HepG2 (cell line): ENCODE results near the gene PHACTR1. TPM values are rescaled to one million over a fixed set of nuclear protein-coding genes. Genes with fewer than 3 reads are reported as not detected.

Experiments used
- ATAC-seq: fragments of 200-7000 bp; cut with Tn5 transposase; 3 replicates; pipeline ENCODE4 v1.9.1; 2020; ENCODE audit warnings: mild to moderate bottlenecking, moderate library complexity
- BruUV-seq: library from RNA; stranded (reverse); fragments of 400-500 nt; replicated peaks from 2 replicates; lab custom pipeline; 2021; lab: Mats Ljungman, UMichigan
- CTCF ChIA-PET: fragments of 300-600 bp; formaldehyde crosslinking; extraction: SDS; loops from one replicate; lab custom pipeline; 2021; ENCODE audit warnings: low total read pairs, inconsistent platforms, low intra/inter-chr PET ratio; lab: Yijun Ruan, JAX
- POLR2A ChIA-PET: fragments of 350-600 bp; sonication (Branson Sonifier 250); formaldehyde crosslinking; loops from one replicate; lab custom pipeline; 2020; ENCODE audit warnings: antibody characterized with exemption, inconsistent platforms; lab: Yijun Ruan, JAX
- DNase-seq: peaks from one replicate; pipeline ENCODE4 v3.0.0-alpha.2; 2015; ENCODE audit warnings: low spot score
- FAIRE-seq: peaks from 3 replicates; lab custom pipeline; 2011; peaks lifted over from hg19 to GRCh38; lab: Jason Lieb, UNC
- H2AFZ ChIP-seq: one replicate; pipeline ENCODE4 v1.6.1; 2011; ENCODE audit warnings: low read length, inconsistent platforms
- H3K27ac ChIP-seq: fragments of 300-600 bp; 3 replicates; pipeline ENCODE4 v1.8.0; 2011; ENCODE audit warnings: mixed run types, mild to moderate bottlenecking, mixed read lengths, low read length, inconsistent platforms; ENCODE audit not compliant: insufficient read depth; ENCODE audit errors: extremely low read length
- H3K27me3 ChIP-seq, 2 experiments: fragments of 200-600 bp in 1 of 2; 2 replicates in 1 of 2; 3 replicates in 1 of 2; pipeline versions ENCODE4 v1.6.0 to v1.8.0; 2011; ENCODE audit warnings: low read length in 2 of 2, mild to moderate bottlenecking in 2 of 2, moderate library complexity in 2 of 2, inconsistent platforms in 1 of 2; ENCODE audit not compliant: insufficient read depth in 2 of 2, control insufficient read depth in 1 of 2
- H3K36me3 ChIP-seq, 2 experiments: fragments of 200-600 bp in 1 of 2; replicated peaks in 1 of 2; 2 replicates in 1 of 2; 3 replicates in 1 of 2; pipeline versions ENCODE4 v1.5.1 to v1.8.0; 2011; ENCODE audit warnings: low read length in 2 of 2, inconsistent platforms in 1 of 2; ENCODE audit not compliant: insufficient read depth in 2 of 2, control insufficient read depth in 1 of 2
- H3K4me1 ChIP-seq: 2 replicates; pipeline ENCODE4 v1.5.1; 2012; ENCODE audit warnings: low read length, inconsistent platforms; ENCODE audit not compliant: insufficient read depth
- H3K4me2 ChIP-seq: 2 replicates; pipeline ENCODE4 v1.6.0; 2011; ENCODE audit warnings: low read depth, low read length, inconsistent platforms
- H3K4me3 ChIP-seq, 3 experiments: fragments of 200-600 bp in 1 of 3; sonication (generic), shearing (Covaris generic) in 1 of 3; replicated peaks in 1 of 3; 2 replicates each; pipeline ENCODE4 v1.5.1; 2011 to 2016; ENCODE audit warnings: low read length in 3 of 3, inconsistent platforms in 2 of 3, low read depth in 2 of 3, mild to moderate bottlenecking in 2 of 3, control low read depth in 1 of 3, mixed read lengths in 1 of 3; ENCODE audit not compliant: insufficient read depth in 1 of 3
- H3K79me2 ChIP-seq: one replicate; pipeline ENCODE4 v1.6.1; 2011; ENCODE audit warnings: low read length, inconsistent platforms; ENCODE audit not compliant: insufficient read depth
- H3K9ac ChIP-seq: 2 replicates; pipeline ENCODE4 v1.6.0; 2011; ENCODE audit warnings: mild to moderate bottlenecking, low read depth, low read length, inconsistent platforms; ENCODE audit not compliant: insufficient read depth
- H3K9me3 ChIP-seq: 2 replicates; pipeline ENCODE4 v1.5.1; 2012; ENCODE audit warnings: mild to moderate bottlenecking, low read length
- H4K20me1 ChIP-seq: 2 replicates; pipeline ENCODE4 v1.6.0; 2011; ENCODE audit warnings: inconsistent platforms, mild to moderate bottlenecking, low read length, moderate library complexity; ENCODE audit not compliant: insufficient read depth
- HNF1B ChIP-seq: sonication (generic); formaldehyde crosslinking; IDR thresholded peaks from 2 replicates; pipeline ENCODE4 v1.5.1; 2020; ENCODE audit warnings: mild to moderate bottlenecking, moderate library complexity, missing genetic modification reagents
- HOXD1 ChIP-seq: sonication (generic); formaldehyde crosslinking; IDR thresholded peaks from 2 replicates; pipeline ENCODE4 v1.5.0; 2020; ENCODE audit warnings: missing genetic modification reagents
- IRF9 ChIP-seq: sonication (generic); formaldehyde crosslinking; IDR thresholded peaks from 2 replicates; pipeline ENCODE4 v1.8.0; 2022; ENCODE audit warnings: missing genetic modification reagents, mild to moderate bottlenecking, borderline replicate concordance
- IRX3 ChIP-seq: sonication (generic); formaldehyde crosslinking; IDR thresholded peaks from 2 replicates; pipeline ENCODE4 v1.8.1; 2023; ENCODE audit warnings: mild to moderate bottlenecking, low read depth, missing genetic modification reagents, borderline replicate concordance
- SRSF1 ChIP-seq: fragments of 200-400 bp; formaldehyde crosslinking; optimal IDR thresholded peaks from 2 replicates; pipeline ENCODE3; 2017; ENCODE audit warnings: mild to moderate bottlenecking, low read depth, low read length, moderate library complexity
- TIGD3 ChIP-seq: sonication (generic); formaldehyde crosslinking; IDR thresholded peaks from 2 replicates; pipeline ENCODE4 v1.5.1; 2020; ENCODE audit warnings: mild to moderate bottlenecking, missing genetic modification reagents, borderline replicate concordance
- TOPORS ChIP-seq: sonication (generic); formaldehyde crosslinking; IDR thresholded peaks from 2 replicates; pipeline ENCODE4 v1.8.0; 2023; ENCODE audit warnings: mild to moderate bottlenecking, missing genetic modification reagents
- YEATS4 ChIP-seq: sonication (generic); formaldehyde crosslinking; IDR thresholded peaks from 2 replicates; pipeline ENCODE4 v1.4.0; 2020; ENCODE audit warnings: missing genetic modification reagents, borderline replicate concordance
- ZNF232 ChIP-seq: sonication (generic); formaldehyde crosslinking; IDR thresholded peaks from 2 replicates; pipeline ENCODE4 v1.4.0; 2020; ENCODE audit warnings: missing genetic modification reagents, borderline replicate concordance
- ZNF724P ChIP-seq: sonication (generic); formaldehyde crosslinking; IDR thresholded peaks from 2 replicates; pipeline ENCODE4 v1.8.0; 2022; ENCODE audit warnings: missing genetic modification reagents, borderline replicate concordance
- WGBS: methylation state at CpG from one replicate; pipeline ENCODE4 v1.1.6; 2017; ENCODE audit warnings: low lambda C conversion rate; 5-methylcytosine and 5-hydroxymethylcytosine counted together
- in situ Hi-C: cut with HindIII; loops from 2 replicates; pipeline ENCODE4 v1.10.0; 2017; ENCODE audit warnings: low pct_unique_long_range_greater_than_20kb; ENCODE audit not compliant: extremely low pct_ligation_motif_present
- intact Hi-C: fragments of 100-400 bp; cut with micrococcal nuclease; formaldehyde crosslinking; loops from one replicate; pipeline ENCODE4 v1.10.0; 2022; ENCODE audit not compliant: unreplicated experiment
- polyA plus RNA-seq, 8 experiments: library from polyadenylated mRNA; depleted of rRNA in 3 of 8; stranded (reverse) in 7 of 8; unstranded in 1 of 8; fragments of >200 nt; fragmentation: Illumina TruSeq in 4 of 8; extraction: Trizol in 4 of 8; gene quantifications; 2 replicates each; pipeline versions ENCODE4 v1.2.1 to v1.2.3, GENCODE V29; 2011 to 2016; ENCODE audit warnings: low read depth in 4 of 8, missing spikeins in 1 of 8, mixed read lengths in 1 of 8; ENCODE audit not compliant: insufficient read depth in 1 of 8
- total RNA-seq, 5 experiments: library from RNA; depleted of rRNA; stranded (reverse); fragments of >200 nt; fragmentation: Illumina TruSeq; extraction: Trizol; gene quantifications; 2 replicates each; pipeline ENCODE4 v1.2.3, GENCODE V29; 2016; ENCODE audit warnings: low read depth in 1 of 5
- TF ChIP-seq, protein P1 (sequence below): sonication (generic); formaldehyde crosslinking; conservative IDR thresholded peaks from 2 replicates; pipeline ENCODE4 v1.4.0; 2020; ENCODE audit warnings: missing genetic modification reagents
- TF ChIP-seq, protein P2 (sequence below): sonication (generic); formaldehyde crosslinking; IDR thresholded peaks from 2 replicates; pipeline ENCODE4 v1.5.1; 2020; ENCODE audit warnings: mild to moderate bottlenecking, missing genetic modification reagents

The PHACTR1 gene
- total and polyA plus RNA-seq, 2 of the 13 experiments (the other 11 are each of a cell fraction or from before 2014, with no cell fraction given), result 0.09 TPM; not detected in 1

GRCh38 chr6:13294499-13295069 is 578.0 kb downstream of the PHACTR1 start (continued):
- TF ChIP-seq SRSF1 (no peak), IRX3 (CRISPR knock-in tag) (no peak)

DNA sequence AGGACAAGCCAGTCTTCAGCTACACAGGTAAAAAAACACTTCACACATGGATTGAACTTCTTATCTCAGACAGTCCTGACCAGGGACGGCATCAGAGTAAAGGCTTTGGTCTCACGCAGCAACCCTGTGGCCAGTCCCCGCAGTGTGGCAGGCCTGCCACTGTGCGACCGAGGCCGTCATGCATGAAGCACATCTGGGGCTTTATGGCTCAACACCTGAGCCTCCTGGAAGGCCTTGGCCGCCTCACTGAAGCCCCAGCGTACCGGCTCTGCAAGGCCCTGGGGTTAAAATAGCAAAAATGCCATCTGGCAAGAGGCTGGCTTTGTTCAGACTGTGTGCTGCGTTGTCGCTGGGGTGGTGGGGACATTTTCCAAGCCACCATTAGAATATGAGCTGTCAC is 579.0 kb downstream of the PHACTR1 start:
- no peaks in the 10 kb centered on the region for H4K20me1 ChIP-seq
- peaks cover 22 to 45% of the 10 kb centered on the region in 2 experiments for H3K36me3 ChIP-seq
- 100% methylated on average over 8 of the region's 11 CpGs for WGBS
- POLR2A ChIA-PET, result no interaction called here
- CTCF ChIA-PET, result no interaction called here
- no TSS peak for BruUV-seq
- H3K9ac ChIP-seq, result no peak overlapping the region
- DNase-seq (no peak), ATAC-seq (no peak), FAIRE-seq (no peak)
- no peak overlapping the region for H3K4me2 ChIP-seq
- intact Hi-C loops (no loop called here), in situ Hi-C loops (no loop called here)
- H3K27ac ChIP-seq, result no peak overlapping the region
- H3K4me1 ChIP-seq, result peaks cover 15% of the 10 kb centered on the region
- no peaks in the 10 kb centered on the region for H3K79me2 ChIP-seq
- H3K4me3 ChIP-seq, result no peak overlapping the region
- H3K9me3 ChIP-seq, result no peaks in the 10 kb centered on the region
- no peak overlapping the region for H2AFZ ChIP-seq
- H3K27me3 ChIP-seq, result no peaks in the 10 kb centered on the region
- no peak for TF ChIP-seq HOXD1 (CRISPR knock-in tag)
- no peak for TF ChIP-seq TIGD3
- no peak for TF ChIP-seq IRF9 (CRISPR knock-in tag)
- TF ChIP-seq ZNF232 (CRISPR knock-in tag), result no peak
- TF ChIP-seq TOPORS (CRISPR knock-in tag), result no peak
- no peak for TF ChIP-seq YEATS4 (CRISPR knock-in tag)
- TF ChIP-seq, protein P1, sequence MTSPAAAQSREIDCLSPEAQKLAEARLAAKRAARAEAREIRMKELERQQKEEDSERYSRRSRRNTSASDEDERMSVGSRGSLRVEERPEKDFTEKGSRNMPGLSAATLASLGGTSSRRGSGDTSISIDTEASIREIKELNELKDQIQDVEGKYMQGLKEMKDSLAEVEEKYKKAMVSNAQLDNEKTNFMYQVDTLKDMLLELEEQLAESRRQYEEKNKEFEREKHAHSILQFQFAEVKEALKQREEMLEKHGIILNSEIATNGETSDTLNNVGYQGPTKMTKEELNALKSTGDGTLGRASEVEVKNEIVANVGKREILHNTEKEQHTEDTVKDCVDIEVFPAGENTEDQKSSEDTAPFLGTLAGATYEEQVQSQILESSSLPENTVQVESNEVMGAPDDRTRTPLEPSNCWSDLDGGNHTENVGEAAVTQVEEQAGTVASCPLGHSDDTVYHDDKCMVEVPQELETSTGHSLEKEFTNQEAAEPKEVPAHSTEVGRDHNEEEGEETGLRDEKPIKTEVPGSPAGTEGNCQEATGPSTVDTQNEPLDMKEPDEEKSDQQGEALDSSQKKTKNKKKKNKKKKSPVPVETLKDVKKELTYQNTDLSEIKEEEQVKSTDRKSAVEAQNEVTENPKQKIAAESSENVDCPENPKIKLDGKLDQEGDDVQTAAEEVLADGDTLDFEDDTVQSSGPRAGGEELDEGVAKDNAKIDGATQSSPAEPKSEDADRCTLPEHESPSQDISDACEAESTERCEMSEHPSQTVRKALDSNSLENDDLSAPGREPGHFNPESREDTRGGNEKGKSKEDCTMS, result no peak
- TF ChIP-seq, protein P2, sequence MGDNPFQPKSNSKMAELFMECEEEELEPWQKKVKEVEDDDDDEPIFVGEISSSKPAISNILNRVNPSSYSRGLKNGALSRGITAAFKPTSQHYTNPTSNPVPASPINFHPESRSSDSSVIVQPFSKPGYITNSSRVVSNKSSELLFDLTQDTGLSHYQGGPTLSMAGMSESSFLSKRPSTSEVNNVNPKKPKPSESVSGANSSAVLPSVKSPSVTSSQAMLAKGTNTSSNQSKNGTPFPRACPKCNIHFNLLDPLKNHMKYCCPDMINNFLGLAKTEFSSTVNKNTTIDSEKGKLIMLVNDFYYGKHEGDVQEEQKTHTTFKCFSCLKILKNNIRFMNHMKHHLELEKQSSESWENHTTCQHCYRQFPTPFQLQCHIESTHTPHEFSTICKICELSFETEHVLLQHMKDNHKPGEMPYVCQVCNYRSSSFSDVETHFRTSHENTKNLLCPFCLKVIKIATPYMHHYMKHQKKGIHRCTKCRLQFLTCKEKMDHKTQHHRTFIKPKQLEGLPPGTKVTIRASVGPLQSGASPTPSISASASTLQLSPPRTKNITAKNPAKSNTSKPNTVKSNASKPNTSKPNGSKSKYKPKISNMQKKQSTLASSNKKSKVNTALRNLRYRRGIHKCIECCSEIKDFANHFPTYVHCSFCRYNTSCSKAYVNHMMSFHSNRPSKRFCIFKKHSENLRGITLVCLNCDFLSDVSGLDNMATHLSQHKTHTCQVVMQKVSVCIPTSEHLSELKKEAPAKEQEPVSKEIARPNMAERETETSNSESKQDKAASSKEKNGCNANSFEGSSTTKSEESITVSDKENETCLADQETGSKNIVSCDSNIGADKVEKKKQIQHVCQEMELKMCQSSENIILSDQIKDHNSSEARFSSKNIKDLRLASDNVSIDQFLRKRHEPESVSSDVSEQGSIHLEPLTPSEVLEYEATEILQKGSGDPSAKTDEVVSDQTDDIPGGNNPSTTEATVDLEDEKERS (CRISPR knock-in tag), result no peak
- no peak for TF ChIP-seq ZNF724P (CRISPR knock-in tag)
- TF ChIP-seq HNF1B (CRISPR knock-in tag), result no peak
